Thyroid gland (tissue), 4 donors: ENCODE results near the gene RTL9. TPM values are rescaled to one million over a fixed set of nuclear protein-coding genes. Genes with fewer than 3 reads are reported as not detected.

Experiments
- DNase-seq, 2 donors: peaks; one replicate each; pipeline ENCODE4 v3.0.0-alpha.2; 2019
- H3K27ac ChIP-seq, 3 donors: fragments of 200-600 bp; sonication (generic); 1 replicate in 2 of 3; 2 replicates in 1 of 3; pipeline ENCODE4 v1.5.1; 2016 to 2019; ENCODE audit warnings: mild to moderate bottlenecking in 1 of 3, moderate library complexity in 1 of 3
- H3K27me3 ChIP-seq: fragments of 200-600 bp; sonication (generic); one replicate; pipeline ENCODE4 v1.5.1; 2019
- H3K36me3 ChIP-seq, 2 donors: fragments of 200-600 bp; sonication (generic); one replicate each; pipeline ENCODE4 v1.5.1; 2016 to 2019
- H3K4me1 ChIP-seq, 2 donors: fragments of 200-600 bp; sonication (generic); one replicate each; pipeline ENCODE4 v1.5.1; 2017 to 2019
- H3K4me3 ChIP-seq, 3 donors: fragments of 200-600 bp; sonication (generic); replicated peaks in 1 of 3; 1 replicate in 2 of 3; 2 replicates in 1 of 3; pipeline ENCODE4 v1.5.1; 2016; ENCODE audit warnings: mild to moderate bottlenecking in 1 of 3
- H3K9me3 ChIP-seq: fragments of 200-600 bp; sonication (generic); one replicate; pipeline ENCODE4 v1.5.1; 2017
- POLR2A ChIP-seq, 2 donors: fragments of 450-650 bp; IDR thresholded peaks; one replicate each; pipeline ENCODE4 v1.6.1; 2017; ENCODE audit warnings: antibody characterized with exemption in 2 of 2, mild to moderate bottlenecking in 2 of 2, moderate library complexity in 1 of 2
- WGBS, 2 donors: methylation state at CpG; one replicate each; pipeline ENCODE4 v1.1.5; 2017; 5-methylcytosine and 5-hydroxymethylcytosine counted together
- intact Hi-C: fragments of 100-400 bp; cut with DNase I; formaldehyde crosslinking; loops from one replicate; pipeline ENCODE4 v1.15.1; 2023
- total RNA-seq, 4 donors: library from RNA; depleted of rRNA; stranded (reverse); fragments of >200 nt; gene quantifications; one replicate each; pipeline ENCODE4 v1.2.3, GENCODE V29; 2016
- TF ChIP-seq, protein P1 (sequence below), 6 experiments: fragments of 200-600 bp in 3 of 6; fragments of 450-650 bp in 3 of 6; sonication (generic) in 3 of 6; IDR thresholded peaks; one replicate each; pipeline ENCODE4 v1.5.1; 2016 to 2019; ENCODE audit warnings: antibody characterized with exemption in 6 of 6, mild to moderate bottlenecking in 2 of 6, inconsistent platforms in 1 of 6, moderate library complexity in 1 of 6

The RTL9 gene
- total RNA-seq, 4 donors from 2014 or later: 0.40 to 1.1 (median 0.56) TPM

DNA sequence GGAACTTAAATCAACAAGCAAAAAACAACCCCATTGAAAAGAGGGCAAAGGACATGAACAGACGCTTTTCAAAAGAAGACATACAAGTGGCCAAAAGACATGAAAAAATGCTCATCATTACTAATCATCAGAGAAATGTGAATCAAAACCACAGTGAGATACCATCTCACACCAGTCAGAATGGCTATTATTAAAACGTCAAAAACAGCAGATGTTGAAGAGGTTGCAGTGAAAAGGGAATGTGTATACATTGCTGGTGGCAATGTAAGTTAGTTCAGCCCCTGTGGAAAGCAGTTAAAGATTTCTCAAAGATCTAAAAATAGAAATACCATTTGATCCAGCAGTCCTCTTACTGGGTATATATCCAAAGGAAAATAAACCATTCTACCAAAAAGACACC lies 22.6 kb downstream of the RTL9 start:
- Histone ChIP-seq H3K4me1 (no peaks in the 10 kb centered on the region), H3K36me3 (no peaks in the 10 kb centered on the region), H3K27ac (no peak overlapping the region), H3K9me3 (no peaks in the 10 kb centered on the region), H3K4me3 (no peak overlapping the region), H3K27me3 (no peaks in the 10 kb centered on the region)
- intact Hi-C loops: no loop called here
- no peak for TF ChIP-seq POLR2A (IDR thresholded peaks at IDR 0.05)
- TF ChIP-seq, protein P1, sequence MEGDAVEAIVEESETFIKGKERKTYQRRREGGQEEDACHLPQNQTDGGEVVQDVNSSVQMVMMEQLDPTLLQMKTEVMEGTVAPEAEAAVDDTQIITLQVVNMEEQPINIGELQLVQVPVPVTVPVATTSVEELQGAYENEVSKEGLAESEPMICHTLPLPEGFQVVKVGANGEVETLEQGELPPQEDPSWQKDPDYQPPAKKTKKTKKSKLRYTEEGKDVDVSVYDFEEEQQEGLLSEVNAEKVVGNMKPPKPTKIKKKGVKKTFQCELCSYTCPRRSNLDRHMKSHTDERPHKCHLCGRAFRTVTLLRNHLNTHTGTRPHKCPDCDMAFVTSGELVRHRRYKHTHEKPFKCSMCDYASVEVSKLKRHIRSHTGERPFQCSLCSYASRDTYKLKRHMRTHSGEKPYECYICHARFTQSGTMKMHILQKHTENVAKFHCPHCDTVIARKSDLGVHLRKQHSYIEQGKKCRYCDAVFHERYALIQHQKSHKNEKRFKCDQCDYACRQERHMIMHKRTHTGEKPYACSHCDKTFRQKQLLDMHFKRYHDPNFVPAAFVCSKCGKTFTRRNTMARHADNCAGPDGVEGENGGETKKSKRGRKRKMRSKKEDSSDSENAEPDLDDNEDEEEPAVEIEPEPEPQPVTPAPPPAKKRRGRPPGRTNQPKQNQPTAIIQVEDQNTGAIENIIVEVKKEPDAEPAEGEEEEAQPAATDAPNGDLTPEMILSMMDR (IDR thresholded peaks at IDR 0.05): no peak
- DNase-seq: no peak
- 70 to 81% methylated on average over 2 of the region's 2 CpGs for WGBS, 2 donors

DNA sequence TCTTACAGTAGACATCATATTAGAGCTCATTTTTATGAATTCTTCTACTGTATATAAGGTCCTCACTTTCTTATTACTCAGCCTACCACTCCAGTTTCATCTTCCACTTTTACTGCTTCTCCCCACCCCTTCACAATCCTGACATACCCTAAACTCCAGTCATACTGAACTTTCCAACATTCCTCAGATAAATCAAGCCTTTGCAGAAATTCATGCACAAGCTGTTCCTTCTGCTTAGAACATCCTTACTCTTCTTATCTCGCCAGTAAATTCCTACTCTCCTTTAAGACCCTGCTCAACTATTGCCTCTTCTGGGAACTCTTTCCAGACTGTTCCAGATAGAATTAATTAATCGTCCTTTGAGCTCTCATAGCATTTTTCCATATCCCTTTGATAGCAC lies 24.8 kb downstream of the RTL9 start:
- intact Hi-C loops: no loop called here

DNA sequence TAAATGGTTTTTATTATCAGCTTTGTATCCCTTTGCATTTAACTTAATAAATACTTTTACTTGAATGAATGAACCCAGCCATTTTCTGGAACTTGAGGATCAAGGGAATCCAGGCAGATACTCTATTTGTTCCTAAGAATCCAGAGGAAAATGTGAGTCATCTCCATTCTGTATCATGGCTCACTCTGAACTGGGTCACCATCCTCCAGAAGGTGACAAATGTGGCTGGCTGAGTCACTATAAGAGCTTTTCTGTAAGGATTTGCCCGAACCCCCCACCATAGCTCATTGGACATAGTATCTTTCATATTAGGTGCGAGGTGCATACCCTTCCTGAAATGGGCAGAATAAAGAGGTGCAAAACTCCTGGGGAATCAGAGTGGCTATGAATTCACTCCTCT lies 25.8 kb downstream of the RTL9 start:
- Histone ChIP-seq H3K4me1 (no peaks in the 10 kb centered on the region), H3K36me3 (no peaks in the 10 kb centered on the region), H3K9me3 (no peaks in the 10 kb centered on the region), H3K27ac (no peak overlapping the region), H3K27me3 (no peaks in the 10 kb centered on the region), H3K4me3 (no peak overlapping the region)
- intact Hi-C loops: no loop called here
- TF ChIP-seq, protein P1 (IDR thresholded peaks at IDR 0.05): no peak
- no peak for TF ChIP-seq POLR2A (IDR thresholded peaks at IDR 0.05)
- DNase-seq: no peak
- 79 to 92% methylated on average over 2 of the region's 2 CpGs for WGBS, 2 donors

More for the DNA sequence above, 24.8 kb downstream of the RTL9 start:
- H3K4me3 ChIP-seq: no peak overlapping the region
- no peaks in the 10 kb centered on the region for H3K9me3 ChIP-seq
- DNase-seq: no peak
- no peaks in the 10 kb centered on the region for H3K36me3 ChIP-seq
- 75% methylated on average over 2 of the region's 2 CpGs for WGBS, 2 donors
- H3K27ac ChIP-seq: no peak overlapping the region
- TF ChIP-seq, protein P1 (IDR thresholded peaks at IDR 0.05): no peak
- no peak for TF ChIP-seq POLR2A (IDR thresholded peaks at IDR 0.05)
- no peaks in the 10 kb centered on the region for H3K27me3 ChIP-seq
- H3K4me1 ChIP-seq: no peaks in the 10 kb centered on the region

DNA sequence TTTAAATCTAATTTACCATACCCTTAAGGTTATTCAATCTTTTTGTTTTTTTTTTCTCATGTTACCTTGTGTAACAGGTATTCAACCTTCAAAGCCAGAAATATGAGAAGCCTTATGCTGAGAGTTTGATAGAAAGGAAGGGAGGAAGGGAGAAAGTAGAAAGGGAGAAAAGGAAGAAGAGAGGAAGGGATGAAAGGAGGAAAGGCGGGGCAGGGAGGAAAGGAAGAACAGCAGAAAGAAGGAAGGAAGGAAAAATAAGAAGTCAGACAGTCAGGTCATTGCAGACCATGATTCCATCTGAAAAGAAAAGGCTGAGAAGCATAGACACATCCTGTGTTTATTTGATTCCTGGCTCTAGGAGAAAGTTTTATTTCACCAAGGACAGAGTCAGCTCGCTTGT lies 30.9 kb downstream of the RTL9 start:
- Histone ChIP-seq H3K27me3 (no peaks in the 10 kb centered on the region), H3K36me3 (no peaks in the 10 kb centered on the region), H3K9me3 (no peaks in the 10 kb centered on the region), H3K27ac (no peak overlapping the region), H3K4me3 (no peak overlapping the region), H3K4me1 (no peaks in the 10 kb centered on the region)
- 71 to 72% methylated on average over 2 of the region's 2 CpGs for WGBS, 2 donors
- intact Hi-C loops: no loop called here
- no peak for TF ChIP-seq POLR2A (IDR thresholded peaks at IDR 0.05)
- TF ChIP-seq, protein P1 (IDR thresholded peaks at IDR 0.05): no peak
- no peak for DNase-seq

DNA sequence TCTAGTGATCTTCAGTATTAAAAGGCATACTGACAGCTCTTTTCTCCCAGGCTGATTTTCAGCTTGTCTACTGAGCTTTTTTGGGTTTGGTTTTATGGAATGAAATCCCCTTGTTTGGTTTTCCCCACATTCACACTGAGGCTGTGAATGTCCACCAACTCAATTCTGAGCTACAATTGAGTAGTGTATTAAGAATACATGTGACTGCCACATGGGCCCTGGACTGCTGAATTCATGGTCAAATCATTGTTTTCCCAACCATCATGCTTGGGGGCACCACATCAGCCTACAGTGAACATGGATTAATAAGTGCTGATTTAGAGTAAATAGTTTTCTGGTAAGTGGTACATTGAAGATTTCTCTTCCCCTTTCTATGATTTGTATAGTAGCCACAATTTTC lies 32.4 kb downstream of the RTL9 start:
- TF ChIP-seq, protein P1 (IDR thresholded peaks at IDR 0.05): no peak
- no peak for TF ChIP-seq POLR2A (IDR thresholded peaks at IDR 0.05)
- Histone ChIP-seq H3K27me3 (no peaks in the 10 kb centered on the region), H3K4me3 (no peak overlapping the region), H3K4me1 (no peaks in the 10 kb centered on the region), H3K36me3 (no peaks in the 10 kb centered on the region), H3K27ac (no peak overlapping the region), H3K9me3 (no peaks in the 10 kb centered on the region)
- no peak for DNase-seq
- intact Hi-C loops: no loop called here
